GM18861 (cell line): ENCODE measurements around the gene CEP350.

Experiments
- ATAC-seq: cut with Tn5 transposase; IDR thresholded peaks from one replicate; pipeline ENCODE4 v1.9.1; 2021; ENCODE audit not compliant: unreplicated experiment

Gene CEP350

DNA sequence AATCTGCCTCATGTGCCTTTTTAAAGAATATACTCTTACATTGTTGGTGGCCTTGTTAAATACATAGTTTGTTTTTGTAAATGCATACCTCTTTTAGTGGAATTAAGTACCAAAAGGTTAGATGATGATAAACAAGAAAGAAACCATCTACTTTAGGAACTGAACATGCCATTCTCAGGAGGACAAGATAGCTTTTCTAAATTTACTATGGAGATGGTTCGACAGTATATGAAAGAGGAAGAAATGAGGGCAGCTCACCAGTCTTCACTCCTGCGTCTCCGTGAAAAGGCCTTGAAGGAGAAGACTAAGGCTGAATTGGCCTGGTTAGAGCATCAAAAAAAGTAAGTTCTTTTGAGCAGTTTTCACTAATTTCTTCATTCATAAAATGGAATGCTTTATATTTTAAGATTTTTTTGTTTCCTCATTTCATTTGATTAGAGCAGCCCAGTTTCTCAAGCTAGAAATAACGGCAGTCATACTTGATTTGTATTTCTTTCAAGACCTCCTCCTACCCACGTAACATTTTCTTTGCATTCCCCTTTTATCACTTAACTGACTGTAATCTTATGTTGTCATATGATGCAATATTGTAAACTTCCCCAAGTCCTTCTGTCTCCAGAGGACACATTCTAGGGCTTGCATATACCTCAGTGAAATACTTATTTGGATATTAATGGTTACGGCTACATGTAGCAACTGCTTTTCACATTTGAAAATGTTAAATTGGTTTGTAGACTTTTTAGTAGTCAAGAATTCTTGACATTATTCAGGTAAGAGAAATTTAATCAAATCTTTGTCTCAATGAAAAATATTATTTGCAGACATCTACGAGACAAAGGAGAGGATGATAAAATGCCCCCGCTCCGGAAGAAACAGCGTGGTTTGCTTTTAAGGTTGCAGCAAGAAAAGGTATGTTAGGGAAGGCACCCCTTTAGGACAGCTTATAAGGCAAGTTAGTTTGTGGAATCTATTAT lies 99.3 kb downstream of the CEP350 start:
- ATAC-seq = no peak

DNA sequence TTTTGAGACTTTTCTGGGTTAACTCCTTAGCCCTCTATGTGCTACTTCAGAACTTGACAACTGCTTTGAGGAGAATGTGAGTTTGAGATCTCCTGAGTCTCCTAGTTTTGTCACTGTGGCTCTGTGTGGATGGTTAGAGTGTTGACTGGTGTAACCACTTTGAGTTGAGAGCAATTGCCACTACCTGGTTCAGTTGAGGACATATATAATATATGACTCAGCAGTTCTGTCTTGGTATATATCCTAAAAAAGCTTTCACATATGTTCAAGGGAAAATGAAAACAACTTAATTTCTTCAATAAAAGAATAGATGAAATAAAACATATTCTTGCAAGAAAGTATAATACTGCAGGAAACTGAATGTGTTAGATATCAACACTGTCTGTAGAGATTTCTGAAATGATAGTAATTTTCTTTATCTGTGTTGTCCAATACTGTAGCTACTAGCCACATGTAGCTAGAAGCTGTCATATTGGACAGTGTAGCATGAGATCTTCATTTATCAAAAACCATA lies 103.3 kb downstream of the CEP350 start:
- ATAC-seq = no peak

DNA sequence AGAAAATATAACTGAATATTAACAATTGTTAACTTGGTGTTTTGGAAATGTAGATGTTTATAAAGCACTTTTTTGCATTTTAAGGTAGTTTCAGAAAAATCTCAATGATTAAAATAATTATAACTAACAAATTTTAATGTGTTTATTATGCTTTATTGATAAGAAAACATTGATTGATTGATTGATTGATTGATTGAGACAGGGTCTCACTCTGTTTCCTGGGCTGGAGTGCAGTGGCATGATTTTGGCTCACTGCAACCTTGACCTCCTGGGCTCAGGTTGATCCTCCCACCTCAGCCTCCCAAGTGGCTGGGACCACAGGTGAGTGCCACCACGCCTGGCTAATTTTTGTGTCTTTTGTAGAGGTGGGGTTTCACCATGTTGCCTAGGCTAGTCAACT lies 106.4 kb downstream of the CEP350 start:
- ATAC-seq = no peak

DNA sequence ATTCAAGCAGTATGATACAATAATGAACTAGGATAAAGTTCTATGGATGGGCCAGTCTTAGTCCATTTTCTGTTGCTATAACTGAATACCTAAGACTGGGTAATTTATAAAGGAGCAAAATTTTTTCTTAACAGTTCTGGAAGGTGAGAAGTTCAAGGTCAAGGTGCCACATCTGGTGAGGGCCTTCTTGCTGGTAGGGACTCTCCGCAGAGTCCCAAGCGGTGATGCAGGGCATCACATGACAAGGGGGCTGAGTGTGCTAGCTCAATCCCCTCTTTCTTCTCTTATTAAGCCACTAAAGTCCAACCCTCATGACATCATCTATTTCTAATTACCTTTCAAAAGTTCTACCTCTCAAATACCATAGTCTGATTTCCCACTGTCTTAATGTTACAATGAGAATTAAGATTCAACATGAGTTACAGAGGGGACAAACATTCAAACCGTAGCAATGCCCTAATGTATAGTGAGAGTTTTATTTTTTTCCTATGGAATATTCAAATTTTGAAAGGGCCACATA lies 107.9 kb downstream of the CEP350 start:
- ATAC-seq = no peak

DNA sequence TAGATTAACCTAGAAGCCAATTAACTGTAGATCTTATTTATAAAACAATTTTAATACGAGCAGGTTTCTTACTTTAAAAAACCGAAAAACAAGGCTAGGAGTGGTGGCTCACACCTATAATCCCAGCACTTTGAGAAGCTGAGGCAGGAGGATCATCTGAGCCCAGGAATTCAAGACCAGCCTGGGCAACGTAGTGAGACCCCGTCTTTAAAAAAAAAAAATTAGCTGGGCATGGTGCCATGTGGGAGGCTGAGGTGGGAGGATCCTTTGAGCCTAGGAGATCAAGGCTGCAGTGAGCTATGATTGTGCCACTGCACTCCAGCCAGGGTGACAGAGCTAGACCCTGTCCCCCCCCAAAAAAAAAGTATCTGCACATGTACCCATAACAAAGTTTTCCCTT lies 110.8 kb downstream of the CEP350 start:
- ATAC-seq = no peak

DNA sequence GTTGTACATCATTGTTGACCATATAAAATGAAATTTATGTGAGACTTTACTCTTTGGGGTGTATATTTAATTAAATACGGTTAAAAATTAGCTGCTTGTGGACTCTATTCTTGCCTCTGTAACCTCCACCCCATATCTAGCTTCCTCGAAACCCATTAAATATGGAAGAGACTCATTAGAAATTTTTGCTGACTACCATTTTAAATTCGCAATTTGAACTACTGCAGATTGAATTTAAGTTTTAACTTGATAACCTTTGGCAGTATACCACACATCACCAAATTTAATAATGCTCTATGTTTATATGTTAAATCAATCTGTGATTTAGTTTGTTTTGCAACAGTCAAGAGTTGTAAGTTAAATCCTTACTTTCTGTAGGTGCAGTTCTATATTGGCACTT lies 111.5 kb downstream of the CEP350 start:
- no peak for ATAC-seq

DNA sequence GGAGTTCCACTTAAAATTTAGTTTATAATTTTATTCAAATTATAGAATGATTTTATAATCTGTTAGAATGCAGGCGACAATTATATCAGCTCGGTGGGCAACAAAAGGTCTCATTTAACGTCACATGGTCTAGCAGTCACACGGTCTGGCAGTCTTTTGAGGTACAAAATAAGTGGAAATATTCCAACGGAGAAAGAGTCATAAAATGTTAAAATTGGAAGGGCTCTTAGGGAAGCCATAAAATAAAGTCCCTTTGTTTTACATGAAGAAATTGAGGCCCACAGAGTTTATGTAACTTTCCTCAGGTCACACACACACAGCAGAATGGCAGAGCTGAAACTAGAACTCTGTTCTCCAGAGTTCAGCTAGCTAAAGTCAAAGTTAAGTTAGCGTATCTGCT lies 115.7 kb downstream of the CEP350 start:
- no peak for ATAC-seq

DNA sequence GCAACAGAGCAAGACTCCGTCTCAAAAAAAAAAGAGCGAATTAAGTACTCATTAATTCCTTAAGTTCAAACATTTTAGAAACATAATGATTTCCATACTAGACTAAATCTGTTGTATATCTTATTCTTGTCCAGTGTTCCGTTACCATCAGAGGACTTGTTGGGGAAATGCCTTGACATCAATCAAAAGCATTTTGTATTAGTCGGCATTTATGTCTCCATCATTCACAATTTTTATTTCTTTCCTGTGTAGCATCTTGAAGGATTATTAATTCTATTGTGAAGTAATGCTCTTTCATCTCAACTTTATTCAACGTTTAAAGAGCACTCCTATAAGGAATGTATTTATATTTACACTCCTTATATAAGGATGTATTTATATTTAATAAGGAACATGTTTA lies 117.1 kb downstream of the CEP350 start:
- no peak for ATAC-seq

DNA sequence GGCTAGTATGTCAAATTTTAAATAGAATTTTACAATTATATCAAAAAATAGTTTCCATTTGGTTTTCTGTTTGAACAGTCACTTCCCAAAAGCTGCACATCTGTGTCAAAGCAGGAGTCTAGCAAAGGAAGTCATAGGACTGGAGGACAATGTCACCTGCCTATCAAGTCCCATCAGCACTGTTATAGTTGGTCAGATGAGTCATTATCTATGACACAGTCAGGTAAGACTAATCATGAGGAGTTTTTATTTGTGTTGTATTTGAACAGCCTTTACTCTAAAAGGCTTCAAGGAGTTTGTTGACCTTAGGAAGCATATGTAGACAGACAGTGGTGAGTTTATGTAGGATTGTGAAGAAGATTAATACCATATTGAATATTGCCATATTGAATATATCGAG lies 125.8 kb downstream of the CEP350 start:
- ATAC-seq = no peak

DNA sequence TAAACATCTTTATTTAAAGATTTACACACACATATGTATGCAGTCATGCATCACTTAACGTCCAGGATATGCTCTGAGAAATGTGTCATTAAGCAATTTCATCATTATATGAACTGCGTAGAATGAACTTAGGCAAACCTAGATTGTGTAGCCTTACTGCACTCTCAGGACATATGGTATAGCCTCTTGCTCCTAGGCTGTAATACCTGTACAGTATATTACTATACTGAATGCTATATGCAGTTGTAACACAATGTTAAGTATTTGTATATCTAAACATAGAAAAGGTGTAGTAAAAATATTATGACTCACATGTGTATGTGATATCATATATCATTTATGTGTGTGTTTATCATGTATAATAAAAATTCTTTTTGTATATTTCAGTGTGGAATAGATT lies 126.9 kb downstream of the CEP350 start:
- ATAC-seq = no peak

DNA sequence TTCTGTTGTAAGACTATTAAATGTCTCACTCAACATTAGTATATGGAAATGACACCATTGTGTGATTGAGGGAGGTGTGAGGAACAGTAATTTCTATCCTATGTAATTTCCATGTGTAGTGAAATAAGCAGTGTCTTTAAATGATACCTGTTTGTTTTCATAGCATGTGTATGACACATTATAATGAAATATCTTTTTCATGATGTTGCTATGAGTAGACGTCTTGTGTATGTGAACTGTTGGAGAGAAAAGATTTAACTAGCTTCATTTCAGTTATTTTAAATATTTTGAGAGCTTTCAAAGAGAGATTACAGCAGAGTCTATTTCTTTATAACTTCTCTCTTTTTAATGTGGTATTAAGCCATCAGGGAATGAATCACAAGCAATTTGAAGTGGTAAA lies 128.6 kb downstream of the CEP350 start:
- no peak for ATAC-seq

DNA sequence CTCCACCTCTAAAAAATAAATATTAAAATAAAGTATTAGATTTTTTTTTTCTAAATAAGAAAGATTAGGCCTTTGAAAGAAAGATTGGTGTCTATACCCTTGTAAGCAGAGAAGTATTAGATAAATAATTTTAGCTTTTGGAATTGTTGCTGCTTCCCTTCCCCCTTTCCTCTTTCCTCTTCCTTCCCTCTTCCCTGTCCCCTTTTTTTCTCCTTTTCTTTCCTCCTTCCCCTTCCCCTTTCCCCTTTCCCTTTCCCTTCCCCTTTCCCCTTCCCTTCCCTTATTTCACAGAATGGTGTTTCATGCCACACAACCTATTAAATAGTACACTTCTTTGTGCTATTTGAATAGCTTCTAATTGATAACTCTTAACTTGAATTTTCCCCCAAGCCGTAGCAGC lies 130.3 kb downstream of the CEP350 start:
- no peak for ATAC-seq

DNA sequence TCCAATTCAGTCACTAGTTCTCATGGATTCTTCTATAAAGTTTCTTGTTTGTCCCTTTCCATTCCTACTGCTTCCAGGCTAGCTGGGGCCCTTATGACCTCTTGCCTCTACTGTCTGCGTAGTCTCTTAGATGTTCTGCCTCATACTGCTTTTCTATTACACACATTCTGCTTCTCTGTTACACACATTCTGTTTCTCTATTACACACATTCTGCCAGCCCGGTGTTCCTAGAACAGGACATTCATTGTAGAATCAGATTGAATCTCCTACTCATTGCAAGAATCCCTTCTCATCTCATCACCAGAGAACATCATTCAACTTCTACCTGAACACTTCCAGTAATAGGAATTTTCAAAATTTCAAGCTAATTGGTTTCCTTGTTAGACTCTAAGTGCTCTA lies 130.7 kb downstream of the CEP350 start:
- ATAC-seq = no peak

DNA sequence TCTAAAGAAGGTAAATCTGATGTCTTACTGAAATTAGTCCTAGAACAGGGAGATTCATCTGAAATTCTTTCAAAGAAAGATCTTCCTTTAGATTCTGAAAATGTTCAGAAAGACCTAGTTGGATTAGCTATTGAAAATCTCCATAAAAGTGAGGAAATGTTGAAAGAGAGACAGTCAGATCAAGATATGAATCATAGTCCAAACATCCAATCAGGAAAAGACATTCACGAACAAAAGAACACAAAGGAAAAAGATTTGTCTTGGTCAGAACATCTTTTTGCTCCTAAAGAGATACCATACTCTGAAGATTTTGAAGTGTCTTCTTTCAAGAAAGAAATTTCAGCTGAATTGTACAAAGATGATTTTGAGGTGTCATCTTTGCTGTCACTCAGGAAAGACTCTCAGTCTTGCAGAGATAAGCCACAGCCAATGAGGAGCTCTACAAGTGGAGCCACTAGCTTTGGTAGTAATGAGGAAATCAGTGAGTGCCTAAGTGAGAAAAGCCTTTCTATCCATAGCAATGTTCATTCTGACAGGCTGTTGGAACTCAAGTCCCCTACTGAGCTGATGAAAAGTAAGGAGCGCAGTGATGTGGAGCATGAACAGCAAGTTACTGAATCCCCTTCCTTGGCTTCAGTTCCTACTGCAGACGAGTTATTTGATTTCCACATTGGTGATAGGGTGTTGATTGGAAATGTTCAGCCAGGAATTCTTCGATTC lies 138.5 kb downstream of the CEP350 start:
- no peak for ATAC-seq

DNA sequence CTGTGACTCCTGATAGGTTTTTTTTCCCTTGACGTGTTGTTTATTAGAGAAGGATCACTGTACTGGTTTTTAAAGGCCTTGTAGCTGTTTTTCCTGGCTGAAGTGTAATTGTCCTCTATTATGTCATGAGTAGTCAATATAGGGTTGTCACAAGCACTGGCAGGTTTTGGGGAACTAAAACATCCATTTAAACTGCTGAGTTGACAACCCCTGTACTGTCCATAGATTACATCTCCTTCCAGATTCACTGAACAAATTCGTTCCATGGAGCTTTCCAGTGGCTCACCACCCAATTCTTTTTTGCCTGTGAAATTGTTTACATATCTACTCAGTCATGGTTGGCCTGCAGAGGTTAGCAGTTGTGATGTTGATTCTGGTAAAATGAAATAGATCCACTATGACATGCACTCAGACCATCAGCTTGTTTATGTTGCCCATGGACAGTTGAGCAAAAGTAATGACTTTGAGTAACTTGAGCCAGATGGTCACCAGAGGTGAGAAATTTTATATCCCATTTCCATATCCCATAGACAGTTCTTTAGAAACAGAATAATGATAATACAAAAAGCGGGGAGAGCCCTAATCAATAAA lies 140.2 kb downstream of the CEP350 start:
- ATAC-seq = no peak

DNA sequence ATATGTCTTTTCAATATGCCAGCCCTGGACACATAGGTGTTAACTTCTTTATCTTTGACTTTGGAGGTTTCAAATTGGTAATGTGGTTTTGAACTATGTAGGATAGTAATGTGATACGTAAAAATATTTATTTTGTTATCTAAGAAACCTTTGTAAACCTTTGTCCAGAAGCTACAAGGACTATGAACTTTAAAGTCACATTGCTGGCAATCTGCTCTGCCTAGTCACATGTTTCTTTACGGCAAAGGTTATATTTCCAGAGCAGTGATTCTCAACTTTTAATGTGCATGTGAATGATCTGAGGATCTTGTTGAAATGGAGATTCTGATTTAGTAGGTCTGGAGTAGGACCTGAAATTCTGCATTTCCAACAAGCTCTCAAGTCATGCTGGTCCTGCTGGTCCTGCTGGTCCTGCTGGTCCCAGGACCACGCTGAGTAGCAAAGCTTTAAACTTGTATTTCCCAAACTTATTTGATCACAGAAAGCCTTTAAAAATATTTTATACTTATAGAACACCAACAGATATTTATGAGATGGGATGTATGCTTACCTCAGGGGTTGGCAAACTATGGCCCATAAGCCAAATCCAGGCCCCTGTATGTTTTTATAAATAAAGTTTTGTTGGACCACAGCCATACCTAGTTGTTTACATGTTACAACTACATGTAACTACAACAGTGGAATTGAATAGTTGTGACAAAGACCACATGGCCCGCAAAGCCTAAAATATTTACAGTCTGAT lies 142.1 kb downstream of the CEP350 start:
- no peak for ATAC-seq

DNA sequence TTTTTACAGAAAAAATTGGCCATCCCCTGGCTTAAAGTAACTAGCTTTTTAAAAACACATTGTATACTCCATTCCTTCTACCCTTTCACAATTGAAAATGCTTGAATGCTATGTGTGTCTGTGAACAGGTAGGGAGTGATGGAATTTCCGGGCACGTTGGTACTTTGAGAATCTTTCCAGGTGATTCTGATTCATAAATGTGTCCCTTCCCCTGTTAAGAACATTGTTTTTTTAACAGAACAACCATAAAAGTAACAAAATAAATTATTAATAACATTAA lies 142.7 kb downstream of the CEP350 start:
- ATAC-seq = no peak

DNA sequence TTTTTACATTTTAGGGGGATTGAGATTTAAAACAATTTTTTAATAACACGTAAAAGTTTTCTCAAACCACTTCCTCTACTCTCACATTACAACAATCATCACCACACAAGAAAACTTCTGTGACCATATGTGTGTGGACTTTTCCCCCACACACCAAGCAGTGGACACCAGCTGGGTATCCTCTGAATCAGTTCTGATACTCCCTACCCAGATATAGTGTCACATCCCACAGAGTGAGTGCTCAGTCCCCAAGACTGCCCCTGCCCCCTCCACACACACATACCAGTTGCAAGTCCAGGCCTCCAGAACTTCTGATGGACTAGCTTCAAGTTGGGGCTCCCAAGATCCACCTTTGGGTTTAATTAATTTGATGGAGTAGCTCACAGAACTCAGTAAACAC lies 146.8 kb downstream of the CEP350 start:
- no peak for ATAC-seq

DNA sequence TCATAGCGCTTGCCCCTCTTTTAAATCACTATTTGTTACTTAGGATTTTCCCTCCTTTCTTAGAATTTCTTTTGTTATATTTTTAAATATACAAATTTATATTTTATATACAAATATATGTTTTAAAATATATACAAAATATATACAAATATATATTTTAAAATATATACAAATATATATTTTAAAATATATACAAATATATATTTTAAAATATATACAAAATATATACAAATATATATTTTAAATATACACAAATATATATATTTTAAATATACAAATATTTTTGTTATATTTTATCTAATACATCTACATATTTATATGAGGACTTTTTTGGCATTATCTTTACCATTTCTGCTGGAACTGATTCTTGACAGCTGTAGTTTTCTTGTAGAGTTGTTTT lies 149.2 kb downstream of the CEP350 start:
- ATAC-seq = no peak

DNA sequence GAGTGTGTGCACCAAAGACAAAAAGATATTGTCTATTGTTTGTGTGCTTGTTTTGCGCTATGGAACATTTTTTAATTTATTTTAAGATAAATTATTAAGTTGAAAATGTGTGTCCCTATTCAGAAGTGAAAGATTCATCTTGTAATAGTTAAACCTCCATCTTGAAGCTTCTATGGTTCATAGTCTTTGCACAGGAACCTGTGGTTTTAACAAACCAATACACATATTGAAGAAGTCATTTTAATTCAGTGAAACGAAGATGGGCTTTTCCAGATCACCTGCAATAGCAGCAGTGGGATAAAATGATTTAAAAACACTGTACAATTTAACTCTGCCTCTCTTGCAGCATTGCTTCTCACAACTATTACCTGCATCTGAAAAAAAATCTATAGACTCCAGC lies 157.5 kb downstream of the CEP350 start:
- no peak for ATAC-seq
